Progenitor cell of endocrine pancreas (in vitro differentiated cells): Measurements from ENCODE around the gene OSBPL7. TPM values are rescaled to one million over a fixed set of nuclear protein-coding genes. Genes with fewer than 3 reads are reported as not detected.

ENCODE experiments used
- DNase-seq: peaks from one replicate; pipeline ENCODE4 v3.0.0; 2021; ENCODE audit warnings: low spot score; ENCODE audit not compliant: unreplicated experiment
- H3K27ac Mint-ChIP-seq: 2 replicates; pipeline ENCODE4 v1.8.0; 2021; ENCODE audit warnings: mild to moderate bottlenecking, moderate library complexity, mixed read lengths
- H3K27me3 Mint-ChIP-seq: 2 replicates; pipeline ENCODE4 v1.8.0; 2021; ENCODE audit warnings: mixed read lengths
- H3K36me3 Mint-ChIP-seq: 2 replicates; pipeline ENCODE4 v1.8.0; 2022; ENCODE audit warnings: mixed read lengths; ENCODE audit not compliant: insufficient read depth
- H3K4me1 Mint-ChIP-seq: 2 replicates; pipeline ENCODE4 v1.8.0; 2021; ENCODE audit warnings: low read depth, mixed read lengths
- H3K4me3 Mint-ChIP-seq: 2 replicates; pipeline ENCODE4 v1.8.0; 2021; ENCODE audit warnings: low read depth, mild to moderate bottlenecking, moderate library complexity, mixed read lengths
- H3K9me3 Mint-ChIP-seq: 2 replicates; pipeline ENCODE4 v1.8.0; 2021; ENCODE audit warnings: low read depth, mixed read lengths
- CTCF ChIP-seq: fragments of 200-600 bp; sonication (generic); IDR thresholded peaks from one replicate; pipeline ENCODE4 v1.5.0; 2021; ENCODE audit warnings: antibody characterized with exemption, mild to moderate bottlenecking; ENCODE audit not compliant: unreplicated experiment
- total RNA-seq: library from RNA; stranded (reverse); gene quantifications from 2 replicates; pipeline ENCODE4 v1.2.1, GENCODE V29; 2021

Gene OSBPL7
- total RNA-seq, 1 donor from 2014 or later, result 20.5 TPM

DNA sequence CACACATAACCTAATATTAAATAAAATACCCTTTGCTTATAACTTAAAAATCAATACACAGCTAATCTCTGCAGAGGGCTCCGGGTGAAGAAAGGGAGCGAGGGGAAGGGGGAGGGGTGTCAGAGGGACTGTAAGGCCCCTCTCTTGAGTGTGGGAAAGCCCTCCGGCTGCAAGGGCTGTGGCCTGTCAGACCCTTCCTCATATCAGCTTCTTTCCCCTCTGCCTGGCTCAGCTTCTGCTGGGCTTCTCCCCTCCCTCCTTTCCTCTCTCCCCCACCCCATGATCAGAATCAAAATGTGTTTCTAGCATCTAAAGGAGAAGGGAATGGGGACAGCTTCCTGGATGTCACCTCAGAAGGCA, 24.1 kb upstream of the OSBPL7 start:
- no peak for TF ChIP-seq CTCF
- H3K4me1 Mint-ChIP-seq, result peaks cover 15% of the 10 kb centered on the region
- no peaks in the 10 kb centered on the region for H3K9me3 Mint-ChIP-seq
- no peak overlapping the region for H3K27ac Mint-ChIP-seq
- DNase-seq, result no peak
- H3K36me3 Mint-ChIP-seq, result no peaks in the 10 kb centered on the region
- peaks cover 57% of the 10 kb centered on the region for H3K27me3 Mint-ChIP-seq
- H3K4me3 Mint-ChIP-seq, result no peak overlapping the region

GRCh38 chr17:47844814-47845715, 23.5 kb upstream of the OSBPL7 start:
- TF ChIP-seq CTCF, result peak; percentile 48
- no peaks in the 10 kb centered on the region for H3K36me3 Mint-ChIP-seq
- peaks cover 51% of the 10 kb centered on the region for H3K27me3 Mint-ChIP-seq
- H3K27ac Mint-ChIP-seq, result no peak overlapping the region
- H3K4me1 Mint-ChIP-seq, result peaks cover 16% of the 10 kb centered on the region
- no peaks in the 10 kb centered on the region for H3K9me3 Mint-ChIP-seq
- no peak overlapping the region for H3K4me3 Mint-ChIP-seq
- no peak for DNase-seq

DNA sequence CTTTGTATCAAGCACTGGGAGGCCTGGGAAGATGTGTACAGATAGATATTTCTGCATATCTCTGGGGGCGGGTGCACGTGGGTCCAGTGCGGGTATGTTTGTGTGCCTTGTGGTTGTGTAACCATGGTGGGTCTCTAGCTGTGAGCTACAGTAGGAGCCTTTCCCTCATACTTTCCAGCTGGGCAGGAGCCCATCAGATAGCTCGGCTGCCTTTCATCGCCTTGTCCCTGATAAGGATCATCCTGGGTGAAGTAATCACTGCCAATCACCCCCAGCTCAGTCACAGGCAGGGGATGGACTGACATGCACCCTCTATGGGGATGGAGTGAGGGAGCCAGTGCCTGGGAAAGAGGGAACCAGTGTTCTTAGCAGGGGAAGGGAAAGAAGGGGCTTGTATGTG, 22.6 kb upstream of the OSBPL7 start:
- Mint-ChIP-seq H3K4me1 (peaks cover 20% of the 10 kb centered on the region), H3K36me3 (no peaks in the 10 kb centered on the region), H3K9me3 (no peaks in the 10 kb centered on the region), H3K4me3 (no peak overlapping the region), H3K27ac (no peak overlapping the region), H3K27me3 (peaks cover 43% of the 10 kb centered on the region)
- no peak for TF ChIP-seq CTCF
- no peak for DNase-seq

DNA sequence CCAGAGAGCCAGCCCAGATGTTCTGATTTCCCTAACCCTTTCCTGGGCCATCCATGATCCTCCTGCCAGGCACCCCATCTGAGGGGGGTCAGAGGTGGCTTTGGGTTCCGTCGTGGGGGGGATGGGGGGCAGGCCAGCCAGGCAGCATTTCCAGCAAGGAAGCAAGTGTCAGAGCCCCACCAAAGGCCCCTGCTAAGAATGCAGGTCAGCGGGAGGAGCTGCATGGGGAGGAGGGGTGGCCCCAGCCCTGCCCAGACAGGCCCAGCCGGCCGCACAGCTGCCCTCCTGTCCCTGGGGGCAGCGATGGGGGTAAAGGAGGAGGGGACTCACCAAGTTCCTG, 21.8 kb upstream of the OSBPL7 start:
- H3K27ac Mint-ChIP-seq, result peak overlapping the region; percentile 62
- H3K4me1 Mint-ChIP-seq, result peaks cover 20% of the 10 kb centered on the region
- no peak for TF ChIP-seq CTCF
- no peak overlapping the region for H3K4me3 Mint-ChIP-seq
- no peak for DNase-seq
- H3K36me3 Mint-ChIP-seq, result no peaks in the 10 kb centered on the region
- no peaks in the 10 kb centered on the region for H3K9me3 Mint-ChIP-seq
- peaks cover 34% of the 10 kb centered on the region for H3K27me3 Mint-ChIP-seq

GRCh38 chr17:47841488-47842291, 20.1 kb upstream of the OSBPL7 start:
- Mint-ChIP-seq H3K27ac (peak overlapping the region; percentile 97), H3K4me3 (peak overlapping the region; percentile 94), H3K4me1 (peaks cover 20% of the 10 kb centered on the region), H3K27me3 (peaks cover 20% of the 10 kb centered on the region), H3K9me3 (no peaks in the 10 kb centered on the region), H3K36me3 (peaks cover 3% of the 10 kb centered on the region)
- no peak for DNase-seq
- no peak for TF ChIP-seq CTCF
